ENCODE data around the gene OR2AT4. TPM values are rescaled to one million over a fixed set of nuclear protein-coding genes. Genes with fewer than 3 reads are reported as not detected.
"Not testable (repeated sequence)": the region's sequence is repeated elsewhere in the genome, so short reads cannot be mapped to it uniquely, and the experiment has no call there.

OR2AT4 gene
- total RNA-seq, 1 donor from 2014 or later: not detected

- no peak for DNase-seq (ENCODE audit: low spot score)
- peaks cover 7% of the 10 kb centered on the region for H3K36me3 Mint-ChIP-seq (ENCODE audit: low read depth)
- TF ChIP-seq CTCF (IDR thresholded peaks at IDR 0.05): no peak
- no peak overlapping the region for H3K4me3 Mint-ChIP-seq (ENCODE audit: unreplicated experiment)
- H3K9me3 Mint-ChIP-seq (ENCODE audit: low read depth): peaks cover 20% of the 10 kb centered on the region
- peaks cover 6% of the 10 kb centered on the region for H3K27me3 Mint-ChIP-seq (ENCODE audit: low read depth)
- H3K27ac Mint-ChIP-seq (ENCODE audit: unreplicated experiment): no peak overlapping the region
- H3K4me1 Mint-ChIP-seq (ENCODE audit: low read depth): peaks cover 6% of the 10 kb centered on the region
These were observed 41.2 kb downstream of the OR2AT4 start for GRCh38 chr11:75055511-75055910.

GRCh38 chr11:75052457-75052856 lies 44.2 kb downstream of the OR2AT4 start:
- Mint-ChIP-seq H3K4me3 (ENCODE audit: unreplicated experiment) (no peak overlapping the region), H3K27me3 (ENCODE audit: low read depth) (no peaks in the 10 kb centered on the region), H3K4me1 (ENCODE audit: low read depth) (peaks cover 33% of the 10 kb centered on the region), H3K9me3 (ENCODE audit: low read depth) (peaks cover 28% of the 10 kb centered on the region), H3K36me3 (ENCODE audit: low read depth) (peaks cover 4% of the 10 kb centered on the region), H3K27ac (ENCODE audit: unreplicated experiment) (no peak overlapping the region)
- no peak for DNase-seq (ENCODE audit: low spot score)
- TF ChIP-seq CTCF (IDR thresholded peaks at IDR 0.05): no peak

- TF ChIP-seq CTCF (IDR thresholded peaks at IDR 0.05): no peak
- Mint-ChIP-seq H3K27me3 (ENCODE audit: low read depth) (no peaks in the 10 kb centered on the region), H3K36me3 (ENCODE audit: low read depth) (peaks cover 4% of the 10 kb centered on the region), H3K9me3 (ENCODE audit: low read depth) (peaks cover 28% of the 10 kb centered on the region), H3K4me3 (ENCODE audit: unreplicated experiment) (no peak overlapping the region), H3K27ac (ENCODE audit: unreplicated experiment) (no peak overlapping the region), H3K4me1 (ENCODE audit: low read depth) (peaks cover 44% of the 10 kb centered on the region)
- DNase-seq (ENCODE audit: low spot score): no peak
These were observed 45.6 kb downstream of the OR2AT4 start for GRCh38 chr11:75051043-75051442.

- no peak for TF ChIP-seq CTCF (IDR thresholded peaks at IDR 0.05)
- no peaks in the 10 kb centered on the region for H3K27me3 Mint-ChIP-seq (ENCODE audit: low read depth)
- H3K9me3 Mint-ChIP-seq (ENCODE audit: low read depth): peaks cover 28% of the 10 kb centered on the region
- peak overlapping the region; percentile 52 for H3K27ac Mint-ChIP-seq (ENCODE audit: unreplicated experiment)
- peaks cover 44% of the 10 kb centered on the region for H3K4me1 Mint-ChIP-seq (ENCODE audit: low read depth)
- peaks cover 4% of the 10 kb centered on the region for H3K36me3 Mint-ChIP-seq (ENCODE audit: low read depth)
- DNase-seq (ENCODE audit: low spot score): no peak
- H3K4me3 Mint-ChIP-seq (ENCODE audit: unreplicated experiment): no peak overlapping the region
These were observed 46.2 kb downstream of the OR2AT4 start for GRCh38 chr11:75050516-75050915.

- not testable (repeated sequence) for H3K4me3 Mint-ChIP-seq (ENCODE audit: unreplicated experiment)
- H3K4me1 Mint-ChIP-seq (ENCODE audit: low read depth): peaks cover 44% of the 10 kb centered on the region
These were observed 47.0 kb downstream of the OR2AT4 start for GRCh38 chr11:75049501-75050266.

GRCh38 chr11:75047191-75047590 lies 49.5 kb downstream of the OR2AT4 start:
- Mint-ChIP-seq H3K4me3 (ENCODE audit: unreplicated experiment) (no peak overlapping the region), H3K4me1 (ENCODE audit: low read depth) (peaks cover 44% of the 10 kb centered on the region), H3K27ac (ENCODE audit: unreplicated experiment) (peak overlapping the region; percentile 10), H3K9me3 (ENCODE audit: low read depth) (peaks cover 11% of the 10 kb centered on the region), H3K27me3 (ENCODE audit: low read depth) (no peaks in the 10 kb centered on the region), H3K36me3 (ENCODE audit: low read depth) (peaks cover 1% of the 10 kb centered on the region)
- no peak for TF ChIP-seq CTCF (IDR thresholded peaks at IDR 0.05)
- no peak for DNase-seq (ENCODE audit: low spot score)

More at GRCh38 chr11:75049501-75050266, 47.0 kb downstream of the OR2AT4 start:
- not testable (repeated sequence) for H3K36me3 Mint-ChIP-seq (ENCODE audit: low read depth); H3K27me3 Mint-ChIP-seq (ENCODE audit: low read depth); DNase-seq (ENCODE audit: low spot score)
- peak overlapping the region; percentile 57 for H3K27ac Mint-ChIP-seq (ENCODE audit: unreplicated experiment)
- H3K9me3 Mint-ChIP-seq (ENCODE audit: low read depth): peaks cover 28% of the 10 kb centered on the region

GRCh38 chr11:75046668-75047067 lies 50.0 kb downstream of the OR2AT4 start:
- H3K9me3 Mint-ChIP-seq (ENCODE audit: low read depth): not testable (repeated sequence)

GRCh38 chr11:75044381-75045170 lies 52.1 kb downstream of the OR2AT4 start:
- H3K27ac Mint-ChIP-seq (ENCODE audit: unreplicated experiment); DNase-seq (ENCODE audit: low spot score); H3K9me3 Mint-ChIP-seq (ENCODE audit: low read depth); H3K36me3 Mint-ChIP-seq (ENCODE audit: low read depth); H3K27me3 Mint-ChIP-seq (ENCODE audit: low read depth); H3K4me3 Mint-ChIP-seq (ENCODE audit: unreplicated experiment): not testable (repeated sequence)
- peaks cover 47% of the 10 kb centered on the region for H3K4me1 Mint-ChIP-seq (ENCODE audit: low read depth)

More at GRCh38 chr11:75046668-75047067, 50.0 kb downstream of the OR2AT4 start:
- not testable (repeated sequence) for DNase-seq (ENCODE audit: low spot score); H3K36me3 Mint-ChIP-seq (ENCODE audit: low read depth); H3K27me3 Mint-ChIP-seq (ENCODE audit: low read depth); H3K4me3 Mint-ChIP-seq (ENCODE audit: unreplicated experiment)
- peaks cover 44% of the 10 kb centered on the region for H3K4me1 Mint-ChIP-seq (ENCODE audit: low read depth)
- peak overlapping the region; percentile 53 for H3K27ac Mint-ChIP-seq (ENCODE audit: unreplicated experiment)

All from chondrocyte (in vitro differentiated cells).